ENCODE measurements around the gene MXD4. TPM values are rescaled to one million over a fixed set of nuclear protein-coding genes. Genes with fewer than 3 reads are reported as not detected.
A peak's percentile ranks its signal among the peaks of the same experiment; 100 is the strongest.

Gene MXD4
- total and polyA plus RNA-seq, 9 of the 15 experiments (the other 6 are each of a cell fraction or from before 2014, with no cell fraction given) = 0.06 to 13.5 (median 5.9) TPM

GRCh38 chr4:2259036-2259540 lies 2.8 kb downstream of the MXD4 start:
- H3K4me3 ChIP-seq = no peak overlapping the region
- H4K20me1 ChIP-seq (replicated peaks; ENCODE audit: control insufficient read depth, insufficient read depth, low read length) = no peaks in the 10 kb centered on the region
- H3K79me2 ChIP-seq (ENCODE audit: control insufficient read depth, insufficient read depth, low read length) = peaks cover 5% of the 10 kb centered on the region; the same call in 1 of the 3 replicates
- 73% methylated on average over 11 of the region's 13 CpGs for WGBS (ENCODE audit: insufficient coverage, low coverage, missing lambda C conversion rate)
- H3K36me3 ChIP-seq (ENCODE audit: control insufficient read depth, insufficient read depth, low read length) = no peaks in the 10 kb centered on the region
- ChIA-PET CTCF (ENCODE audit: low intra/inter-chr PET ratio) (no interaction called here), POLR2A (interaction anchor here (1.8 to 2.3 kb wide), 2 partner anchors 9 to 11 kb away, joined by 7 to 10 read pairs; no protein-coding TSS in a partner anchor)
- peaks cover 9 to 72% of the 10 kb centered on the region in 2 experiments; a peak in 4 of 5 replicates for H3K4me1 ChIP-seq (replicated peaks in 1 of 2; ENCODE audit: control insufficient read depth in 2 of 2, insufficient read depth in 2 of 2, low read length in 2 of 2)
- DNase-seq (ENCODE audit: extremely low read depth in 1 of 4, low spot score in 3 of 4) (no peak), FAIRE-seq (no peak), ATAC-seq (no peak)
- H3K9ac ChIP-seq (ENCODE audit: insufficient read depth in 1 of 2, low read depth in 2 of 2, low read length in 2 of 2) = peak overlapping the region in 1 of 2 experiments; percentile 65; a peak in 2 of 4 replicates
- no peaks in the 10 kb centered on the region for H3K9me3 ChIP-seq (replicated peaks; ENCODE audit: control insufficient read depth, insufficient read depth, low read depth, low read length)
- TF ChIP-seq ZMIZ1 (IDR thresholded peaks at IDR 0.05; ENCODE audit: low read depth in 2 of 2, low read length in 2 of 2) = no peak
- TF ChIP-seq ARID4B (CRISPR knock-in tag; IDR thresholded peaks at IDR 0.05) = no peak
- TF ChIP-seq ZC3H11A (IDR thresholded peaks at IDR 0.05; ENCODE audit: low read depth, low read length) = no peak
- no peak for TF ChIP-seq RNF2 (IDR thresholded peaks at IDR 0.05)
- no peak for TF ChIP-seq ZNF668 (CRISPR knock-in tag; IDR thresholded peaks at IDR 0.05)
- TF ChIP-seq TGIF2 (CRISPR knock-in tag; IDR thresholded peaks at IDR 0.05) = no peak
- TF ChIP-seq DNMT1 (IDR thresholded peaks at IDR 0.05) = no peak
- TF ChIP-seq OTX1 (CRISPR knock-in tag; IDR thresholded peaks at IDR 0.05) = no peak
- TF ChIP-seq DPF2 (IDR thresholded peaks at IDR 0.05) = no peak
- intact Hi-C loops (cut with micrococcal nuclease) (no loop called here), in situ Hi-C loops (cut with MboI) (no loop called here)
- no peak overlapping the region for H2AFZ ChIP-seq (ENCODE audit: low read depth, low read length)
- no peak overlapping the region for H3K4me2 ChIP-seq (ENCODE audit: insufficient read depth, low read length)
- BruUV-seq (replicated peaks) = no TSS peak
- no peak overlapping the region for H3K27ac ChIP-seq (ENCODE audit: extremely low read depth, low read depth, low read length)
- H3K27me3 ChIP-seq (ENCODE audit: control insufficient read depth in 2 of 2, insufficient read depth in 2 of 2, low read length in 2 of 2) = no peaks in the 10 kb centered on the region
- H3K9me1 ChIP-seq (ENCODE audit: control insufficient read depth, insufficient read depth, low read length) = no peaks in the 10 kb centered on the region

All from K562 (cell line).